ENCODE measurements around the gene CORO2B. TPM values are rescaled to one million over a fixed set of nuclear protein-coding genes. Genes with fewer than 3 reads are reported as not detected.

The CORO2B gene
- total and polyA plus RNA-seq, 2 of the 13 experiments (the other 11 are each of a cell fraction or from before 2014, with no cell fraction given), result 0.35 to 0.63 TPM

- no peak for TF ChIP-seq ZNF280B (CRISPR knock-in tag; IDR thresholded peaks at IDR 0.05; ENCODE audit: borderline replicate concordance)
- intact Hi-C loops (cut with micrococcal nuclease; ENCODE audit: unreplicated experiment), result no loop called here
Observed at GRCh38 chr15:68693071-68693470, 114.3 kb downstream of the CORO2B start.

GRCh38 chr15:68694111-68694510 is 115.3 kb downstream of the CORO2B start:
- H3K36me3 ChIP-seq (replicated peaks in 1 of 2; ENCODE audit: control insufficient read depth in 1 of 2, insufficient read depth in 2 of 2, low read length in 2 of 2), result no peaks in the 10 kb centered on the region
- POLR2A ChIA-PET, result no interaction called here
- H3K4me1 ChIP-seq (ENCODE audit: insufficient read depth, low read length), result no peaks in the 10 kb centered on the region
- no peak for TF ChIP-seq PPARG (CRISPR knock-in tag; conservative IDR thresholded peaks at IDR 0.05)
- peak; percentile 42 to 69 for TF ChIP-seq MAFK (conservative IDR thresholded peaks at IDR 0.05 in 1 of 2, IDR thresholded peaks at IDR 0.05 in 1 of 2; ENCODE audit: low read length in 2 of 2)
- WGBS (ENCODE audit: low lambda C conversion rate), result 37% methylated on average over 4 of the region's 4 CpGs
- H3K4me3 ChIP-seq (replicated peaks in 1 of 3; ENCODE audit: insufficient read depth in 1 of 3, low read depth in 2 of 3, low read length in 3 of 3), result no peak overlapping the region
- CTCF ChIA-PET (ENCODE audit: low intra/inter-chr PET ratio, low total read pairs), result no interaction called here
- DNase-seq (ENCODE audit: low spot score) (no peak), FAIRE-seq (no peak), ATAC-seq (no peak)
- H3K4me2 ChIP-seq (ENCODE audit: low read depth, low read length), result no peak overlapping the region
- H3K9me3 ChIP-seq (ENCODE audit: low read length), result no peaks in the 10 kb centered on the region
- H3K9ac ChIP-seq (ENCODE audit: insufficient read depth, low read depth, low read length), result no peak overlapping the region
- H3K27ac ChIP-seq (ENCODE audit: extremely low read length, insufficient read depth, low read length), result no peak overlapping the region
- no peaks in the 10 kb centered on the region for H4K20me1 ChIP-seq (ENCODE audit: insufficient read depth, low read length)
- BruUV-seq (replicated peaks), result no TSS peak
- in situ Hi-C loops (cut with HindIII; ENCODE audit: extremely low pct_ligation_motif_present, low pct_unique_long_range_greater_than_20kb), result no loop called here
- 0 out of 5 replicates have a peak, but pooled peaks cover 0 to 9% of the 10 kb centered on the region in 2 experiments for H3K27me3 ChIP-seq (ENCODE audit: control insufficient read depth in 1 of 2, insufficient read depth in 2 of 2, low read length in 2 of 2)
- intact Hi-C loops (cut with micrococcal nuclease; ENCODE audit: unreplicated experiment), result no loop called here
- no peak overlapping the region for H2AFZ ChIP-seq (ENCODE audit: low read length)
- no peaks in the 10 kb centered on the region for H3K79me2 ChIP-seq (ENCODE audit: insufficient read depth, low read length)

More at GRCh38 chr15:68693071-68693470, 114.3 kb downstream of the CORO2B start:
- WGBS (ENCODE audit: low lambda C conversion rate), result 30% methylated on average over 3 of the region's 3 CpGs
- Histone ChIP-seq H3K9ac (ENCODE audit: insufficient read depth, low read depth, low read length) (no peak overlapping the region), H4K20me1 (ENCODE audit: insufficient read depth, low read length) (no peaks in the 10 kb centered on the region), H2AFZ (ENCODE audit: low read length) (no peak overlapping the region), H3K27me3 (ENCODE audit: control insufficient read depth in 1 of 2, insufficient read depth in 2 of 2, low read length in 2 of 2) (0 out of 5 replicates have a peak, but pooled peaks cover 0 to 6% of the 10 kb centered on the region in 2 experiments), H3K36me3 (replicated peaks in 1 of 2; ENCODE audit: control insufficient read depth in 1 of 2, insufficient read depth in 2 of 2, low read length in 2 of 2) (no peaks in the 10 kb centered on the region), H3K79me2 (ENCODE audit: insufficient read depth, low read length) (no peaks in the 10 kb centered on the region), H3K4me1 (ENCODE audit: insufficient read depth, low read length) (no peaks in the 10 kb centered on the region), H3K27ac (ENCODE audit: extremely low read length, insufficient read depth, low read length) (no peak overlapping the region), H3K9me3 (ENCODE audit: low read length) (no peaks in the 10 kb centered on the region), H3K4me2 (ENCODE audit: low read depth, low read length) (no peak overlapping the region), H3K4me3 (replicated peaks in 1 of 3; ENCODE audit: insufficient read depth in 1 of 3, low read depth in 2 of 3, low read length in 3 of 3) (no peak overlapping the region)
- BruUV-seq (replicated peaks), result no TSS peak
- in situ Hi-C loops (cut with HindIII; ENCODE audit: extremely low pct_ligation_motif_present, low pct_unique_long_range_greater_than_20kb), result no loop called here
- FAIRE-seq (no peak), DNase-seq (ENCODE audit: low spot score) (no peak), ATAC-seq (no peak)
- CTCF ChIA-PET (ENCODE audit: low intra/inter-chr PET ratio, low total read pairs), result no interaction called here
- POLR2A ChIA-PET, result no interaction called here

Data from HepG2 (cell line).